BE2C (cell line): ENCODE data around the gene GLYR1.

ENCODE experiments used
- DNase-seq: peaks from one replicate; pipeline ENCODE4 v3.0.0-alpha.2; 2020
- H3K27me3 ChIP-seq: fragments of 250-450 bp; sonication (Bioruptor Pico); 2 replicates; pipeline ENCODE4 v1.5.1; 2020; ENCODE audit warnings: mild to moderate bottlenecking
- H3K36me3 ChIP-seq: fragments of 250-450 bp; sonication (Bioruptor Pico); 2 replicates; pipeline ENCODE4 v1.5.1; 2020; ENCODE audit warnings: mild to moderate bottlenecking
- H3K4me1 ChIP-seq: fragments of 250-450 bp; sonication (Bioruptor Pico); 2 replicates; pipeline ENCODE4 v1.5.1; 2020
- H3K4me3 ChIP-seq: 2 replicates; pipeline ENCODE4 v1.5.1; 2011; ENCODE audit warnings: low read depth, low read length
- H3K9me3 ChIP-seq: fragments of 250-450 bp; sonication (Bioruptor Pico); 2 replicates; pipeline ENCODE4 v1.5.1; 2020
- TF ChIP-seq, protein P1 (sequence below): IDR thresholded peaks from 2 replicates; pipeline ENCODE4 v1.5.1; 2012; ENCODE audit warnings: mild to moderate bottlenecking, low read depth, low read length

GLYR1 gene

DNA sequence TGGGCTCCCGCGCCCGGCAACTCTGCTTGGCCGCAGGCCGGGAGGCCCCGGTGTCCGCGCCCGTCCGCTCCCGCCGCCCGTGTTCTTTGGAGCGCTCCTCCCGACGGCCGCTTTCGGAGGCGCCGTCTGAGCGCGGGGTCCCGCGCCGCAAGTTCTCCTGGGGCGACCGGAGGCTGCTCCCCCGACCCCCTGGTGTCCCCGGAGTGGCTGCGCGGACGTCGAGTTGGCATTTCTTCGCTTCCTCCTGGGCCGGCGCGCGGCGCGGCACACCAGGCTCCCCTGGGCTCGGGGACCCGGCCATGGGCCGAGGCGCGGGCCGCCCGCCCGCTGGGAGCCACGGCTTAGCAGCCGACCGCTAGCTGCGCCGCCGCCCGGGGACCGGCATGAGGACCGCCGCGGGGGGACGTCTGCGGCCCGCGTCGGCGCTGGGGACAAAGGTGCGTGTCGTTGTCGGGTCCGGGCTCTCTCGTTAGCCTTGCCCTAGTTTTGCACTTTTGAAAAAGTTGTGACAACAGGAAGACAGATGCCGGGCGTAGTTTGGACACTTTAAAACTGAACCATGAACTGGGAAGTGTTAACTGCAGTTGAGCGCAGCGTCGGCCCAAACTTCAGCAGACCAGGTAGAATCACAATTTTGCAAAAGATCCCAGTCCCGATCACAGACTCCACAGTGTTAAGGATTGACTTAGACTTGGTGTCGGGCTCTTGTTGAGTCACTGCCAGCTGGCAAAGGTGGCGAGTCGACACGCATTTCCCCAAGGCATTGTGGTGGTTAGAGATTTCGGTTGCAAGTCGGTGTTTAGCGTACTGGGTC lies 893 bp upstream of the GLYR1 start:
- Histone ChIP-seq H3K4me1 (no peaks in the 10 kb centered on the region), H3K9me3 (no peaks in the 10 kb centered on the region), H3K4me3 (peak overlapping the region; percentile 96), H3K36me3 (peaks cover 26% of the 10 kb centered on the region), H3K27me3 (no peaks in the 10 kb centered on the region)
- TF ChIP-seq, protein P1, sequence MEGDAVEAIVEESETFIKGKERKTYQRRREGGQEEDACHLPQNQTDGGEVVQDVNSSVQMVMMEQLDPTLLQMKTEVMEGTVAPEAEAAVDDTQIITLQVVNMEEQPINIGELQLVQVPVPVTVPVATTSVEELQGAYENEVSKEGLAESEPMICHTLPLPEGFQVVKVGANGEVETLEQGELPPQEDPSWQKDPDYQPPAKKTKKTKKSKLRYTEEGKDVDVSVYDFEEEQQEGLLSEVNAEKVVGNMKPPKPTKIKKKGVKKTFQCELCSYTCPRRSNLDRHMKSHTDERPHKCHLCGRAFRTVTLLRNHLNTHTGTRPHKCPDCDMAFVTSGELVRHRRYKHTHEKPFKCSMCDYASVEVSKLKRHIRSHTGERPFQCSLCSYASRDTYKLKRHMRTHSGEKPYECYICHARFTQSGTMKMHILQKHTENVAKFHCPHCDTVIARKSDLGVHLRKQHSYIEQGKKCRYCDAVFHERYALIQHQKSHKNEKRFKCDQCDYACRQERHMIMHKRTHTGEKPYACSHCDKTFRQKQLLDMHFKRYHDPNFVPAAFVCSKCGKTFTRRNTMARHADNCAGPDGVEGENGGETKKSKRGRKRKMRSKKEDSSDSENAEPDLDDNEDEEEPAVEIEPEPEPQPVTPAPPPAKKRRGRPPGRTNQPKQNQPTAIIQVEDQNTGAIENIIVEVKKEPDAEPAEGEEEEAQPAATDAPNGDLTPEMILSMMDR, result no peak
- DNase-seq, result peak; percentile 41

DNA sequence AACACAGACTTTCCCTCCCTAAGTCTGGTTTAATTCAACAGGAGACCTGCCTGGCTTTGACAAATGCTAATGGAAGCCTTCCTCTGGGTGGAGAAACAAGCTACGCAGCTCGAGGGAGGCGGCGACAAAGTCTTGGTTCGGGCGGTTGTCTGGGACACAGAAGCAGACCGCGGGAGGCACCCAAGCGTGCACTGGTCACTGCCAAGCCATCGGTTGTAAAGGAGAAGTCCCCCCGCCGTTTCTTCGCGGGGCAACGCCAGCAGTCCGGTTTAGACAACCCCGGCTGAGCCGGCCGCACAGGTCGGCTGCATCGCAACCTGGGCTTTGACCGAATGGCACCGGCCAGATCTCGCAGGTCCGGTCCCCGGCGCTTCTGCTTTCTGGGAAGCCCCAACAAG lies 586 bp downstream of the GLYR1 start:
- no peaks in the 10 kb centered on the region for H3K4me1 ChIP-seq
- H3K36me3 ChIP-seq, result peaks cover 35% of the 10 kb centered on the region
- peak; percentile 76 for DNase-seq
- TF ChIP-seq, protein P1, result no peak
- no peaks in the 10 kb centered on the region for H3K9me3 ChIP-seq
- no peaks in the 10 kb centered on the region for H3K27me3 ChIP-seq
- peak overlapping the region; percentile 96 for H3K4me3 ChIP-seq

DNA sequence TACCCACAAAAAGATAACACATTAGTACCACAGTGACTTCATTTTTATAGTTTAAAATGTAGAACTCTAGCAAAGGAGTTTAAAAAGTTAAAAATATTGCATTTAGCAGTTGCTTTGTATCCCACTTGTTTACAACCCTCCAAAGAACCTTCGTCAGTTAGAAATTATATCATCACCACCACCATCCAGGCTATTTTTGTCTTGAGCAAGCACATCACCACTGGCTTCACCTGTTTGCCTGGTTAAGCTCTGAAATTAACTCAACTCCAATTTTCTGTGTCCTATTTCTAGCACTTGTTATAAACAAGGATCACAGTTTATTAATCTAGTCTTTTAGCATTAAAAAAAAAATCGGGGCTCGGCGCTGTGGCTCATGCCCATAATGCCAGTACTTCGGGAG lies 6.1 kb downstream of the GLYR1 start:
- no peaks in the 10 kb centered on the region for H3K9me3 ChIP-seq
- DNase-seq, result no peak
- TF ChIP-seq, protein P1, result no peak
- no peak overlapping the region for H3K4me3 ChIP-seq
- no peaks in the 10 kb centered on the region for H3K27me3 ChIP-seq
- H3K4me1 ChIP-seq, result no peaks in the 10 kb centered on the region
- H3K36me3 ChIP-seq, result peaks cover 75% of the 10 kb centered on the region

DNA sequence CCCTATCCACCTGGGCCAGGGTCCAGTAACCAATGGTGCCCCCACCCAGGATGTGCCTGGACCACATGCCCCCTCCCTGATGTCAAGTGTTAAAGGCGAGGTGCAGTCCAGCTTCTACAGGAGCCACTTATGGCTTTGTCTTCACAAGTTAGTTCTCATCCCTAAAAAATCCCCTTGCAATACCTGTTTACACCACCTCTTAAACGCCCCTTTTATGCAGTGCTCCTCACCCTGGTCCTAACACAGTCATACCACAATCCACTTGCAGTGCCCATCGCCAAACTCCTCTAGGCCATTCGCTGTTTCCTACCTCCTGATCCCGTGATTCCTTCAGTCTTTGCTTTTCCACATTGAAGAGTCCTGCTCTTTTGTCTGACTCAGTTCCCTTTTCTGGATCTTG lies 7.1 kb downstream of the GLYR1 start:
- DNase-seq, result no peak
- no peak overlapping the region for H3K4me3 ChIP-seq
- H3K36me3 ChIP-seq, result peaks cover 75% of the 10 kb centered on the region
- no peaks in the 10 kb centered on the region; the same call in 1 of the 2 replicates for H3K4me1 ChIP-seq
- TF ChIP-seq, protein P1, result no peak
- H3K27me3 ChIP-seq, result no peaks in the 10 kb centered on the region
- H3K9me3 ChIP-seq, result no peaks in the 10 kb centered on the region

DNA sequence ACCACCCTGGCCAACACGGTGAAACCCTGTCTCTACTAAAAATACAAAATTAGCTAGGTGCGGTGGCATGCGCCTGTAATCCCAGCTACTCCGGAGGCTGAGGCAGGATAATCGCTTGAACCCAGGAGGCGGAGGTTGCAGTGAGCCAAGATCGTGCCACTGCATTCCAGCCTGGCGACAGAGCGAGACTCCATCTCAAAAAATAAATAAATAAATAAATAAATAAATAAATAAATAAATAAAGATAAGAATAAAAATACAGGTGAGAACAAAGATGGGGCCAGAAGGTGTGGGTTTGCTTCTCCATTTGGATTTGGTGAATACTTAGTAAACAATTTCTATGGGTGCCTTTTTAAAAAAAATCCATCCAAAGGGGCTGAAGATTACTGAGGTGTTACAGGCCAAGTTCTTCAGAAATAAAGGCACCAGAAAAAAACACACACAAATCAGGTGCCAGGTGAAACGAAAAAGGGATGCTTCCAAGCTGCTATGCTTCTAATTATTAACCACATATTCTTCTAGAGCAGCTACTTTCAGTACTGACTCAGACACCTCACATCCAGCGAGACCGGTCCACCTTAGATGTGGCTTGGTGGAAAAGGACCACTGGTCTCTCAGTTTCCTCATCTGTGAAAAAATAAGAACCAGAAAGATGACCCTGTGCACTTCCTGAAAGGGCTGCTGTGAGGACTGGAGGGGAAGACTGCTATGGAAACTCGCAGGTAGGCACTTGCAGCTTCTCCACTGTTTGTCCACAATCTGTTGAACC lies 9.2 kb downstream of the GLYR1 start:
- no peaks in the 10 kb centered on the region for H3K27me3 ChIP-seq
- no peak for DNase-seq
- TF ChIP-seq, protein P1, result no peak
- no peak overlapping the region for H3K4me3 ChIP-seq
- peaks cover 3% of the 10 kb centered on the region for H3K4me1 ChIP-seq
- no peaks in the 10 kb centered on the region for H3K9me3 ChIP-seq
- peaks cover 74% of the 10 kb centered on the region for H3K36me3 ChIP-seq

DNA sequence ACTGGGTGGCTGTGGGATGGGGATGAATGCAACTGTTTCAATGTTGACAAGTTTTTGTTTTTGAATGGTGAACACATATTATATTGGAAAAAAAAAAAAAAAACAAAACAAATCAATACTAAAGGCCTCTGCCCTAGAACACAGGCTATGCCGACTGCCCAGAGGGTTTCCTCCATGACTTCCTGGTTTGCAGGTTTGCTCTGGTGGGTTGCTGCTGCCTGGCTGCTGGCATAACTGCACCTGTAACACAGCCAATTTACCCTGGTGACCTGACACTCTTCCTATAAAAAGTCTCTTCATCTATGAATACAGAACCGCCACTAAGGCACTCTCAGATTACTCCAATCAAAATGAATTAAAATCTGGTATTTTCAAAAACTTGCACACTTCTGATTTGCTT lies 10.4 kb downstream of the GLYR1 start:
- Histone ChIP-seq H3K4me3 (no peak overlapping the region), H3K27me3 (no peaks in the 10 kb centered on the region), H3K36me3 (peaks cover 76% of the 10 kb centered on the region), H3K4me1 (peaks cover 3% of the 10 kb centered on the region), H3K9me3 (no peaks in the 10 kb centered on the region)
- DNase-seq, result no peak
- TF ChIP-seq, protein P1, result no peak
